C4-2B (cell line): ENCODE results near the gene CASK.

Source experiments
- H3K27ac ChIP-seq: fragments of 450-650 bp; 2 replicates; pipeline ENCODE4 v1.5.1; 2017
- ZFX ChIP-seq: fragments of 450-650 bp; IDR thresholded peaks from 2 replicates; pipeline ENCODE4 v1.6.1; 2017
- TF ChIP-seq, protein P1 (sequence below): fragments of 450-650 bp; conservative IDR thresholded peaks from 2 replicates; pipeline ENCODE4 v1.5.1; 2017; ENCODE audit warnings: mild to moderate bottlenecking

The CASK gene

DNA sequence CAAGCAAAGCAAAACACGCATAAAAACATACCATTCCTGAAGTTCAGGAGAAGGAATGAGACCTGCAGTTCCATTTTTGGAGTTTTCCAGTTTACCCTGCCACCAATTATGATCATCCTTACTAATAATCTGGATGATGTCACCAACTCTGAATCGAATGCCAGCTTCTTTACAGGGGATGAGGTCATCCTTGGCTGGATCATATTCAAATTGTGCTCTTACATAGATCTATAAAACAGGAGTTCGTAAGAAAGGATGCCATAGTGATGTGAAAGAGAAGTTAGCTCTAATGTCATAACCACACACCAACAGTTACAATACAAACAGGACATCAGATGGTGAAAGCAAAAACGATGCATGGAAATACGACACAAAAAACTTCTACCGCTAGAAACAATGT lies 369.7 kb downstream of the CASK start:
- TF ChIP-seq, protein P1, sequence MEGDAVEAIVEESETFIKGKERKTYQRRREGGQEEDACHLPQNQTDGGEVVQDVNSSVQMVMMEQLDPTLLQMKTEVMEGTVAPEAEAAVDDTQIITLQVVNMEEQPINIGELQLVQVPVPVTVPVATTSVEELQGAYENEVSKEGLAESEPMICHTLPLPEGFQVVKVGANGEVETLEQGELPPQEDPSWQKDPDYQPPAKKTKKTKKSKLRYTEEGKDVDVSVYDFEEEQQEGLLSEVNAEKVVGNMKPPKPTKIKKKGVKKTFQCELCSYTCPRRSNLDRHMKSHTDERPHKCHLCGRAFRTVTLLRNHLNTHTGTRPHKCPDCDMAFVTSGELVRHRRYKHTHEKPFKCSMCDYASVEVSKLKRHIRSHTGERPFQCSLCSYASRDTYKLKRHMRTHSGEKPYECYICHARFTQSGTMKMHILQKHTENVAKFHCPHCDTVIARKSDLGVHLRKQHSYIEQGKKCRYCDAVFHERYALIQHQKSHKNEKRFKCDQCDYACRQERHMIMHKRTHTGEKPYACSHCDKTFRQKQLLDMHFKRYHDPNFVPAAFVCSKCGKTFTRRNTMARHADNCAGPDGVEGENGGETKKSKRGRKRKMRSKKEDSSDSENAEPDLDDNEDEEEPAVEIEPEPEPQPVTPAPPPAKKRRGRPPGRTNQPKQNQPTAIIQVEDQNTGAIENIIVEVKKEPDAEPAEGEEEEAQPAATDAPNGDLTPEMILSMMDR, result no peak
- TF ChIP-seq ZFX, result no peak
- no peak overlapping the region for H3K27ac ChIP-seq

DNA sequence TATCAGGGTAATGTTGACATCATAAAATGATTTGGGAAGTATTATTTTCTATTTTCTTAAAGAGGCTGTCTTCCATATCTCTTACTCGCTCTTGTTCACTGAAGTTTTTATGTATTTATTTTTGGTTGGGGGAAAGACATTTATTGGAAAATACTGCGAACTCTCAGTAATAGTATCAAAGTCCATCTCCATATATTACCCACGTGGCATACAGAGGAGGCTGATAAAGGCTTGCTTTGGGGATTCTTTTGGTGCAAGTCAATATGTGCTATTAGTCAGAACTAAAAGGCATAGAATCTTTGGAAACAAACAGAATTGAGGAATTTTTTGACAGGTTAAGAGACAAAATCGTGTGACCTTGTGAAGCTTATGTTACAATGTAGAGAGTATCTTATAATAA lies 374.9 kb downstream of the CASK start:
- TF ChIP-seq, protein P1, result no peak
- no peak for TF ChIP-seq ZFX
- no peak overlapping the region for H3K27ac ChIP-seq

DNA sequence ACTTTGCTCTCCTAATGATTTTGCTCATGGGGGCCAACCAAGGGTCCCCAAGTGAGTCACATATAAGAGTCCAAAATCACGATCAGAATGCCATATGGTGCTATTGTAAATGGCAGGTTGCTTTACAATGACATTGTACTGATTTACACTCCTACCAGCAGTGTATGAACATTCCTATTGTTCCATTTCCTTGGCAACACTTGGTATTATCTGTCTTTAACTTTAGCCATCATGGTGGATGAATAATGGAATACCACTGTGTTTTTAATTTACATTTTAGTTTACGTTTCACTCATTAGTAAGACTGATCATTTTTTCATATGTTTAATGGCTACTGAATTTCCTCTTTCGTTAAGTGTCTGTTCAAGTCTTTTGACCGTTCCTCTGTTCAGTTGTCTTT lies 379.7 kb downstream of the CASK start:
- TF ChIP-seq, protein P1, result no peak
- H3K27ac ChIP-seq, result no peak overlapping the region

DNA sequence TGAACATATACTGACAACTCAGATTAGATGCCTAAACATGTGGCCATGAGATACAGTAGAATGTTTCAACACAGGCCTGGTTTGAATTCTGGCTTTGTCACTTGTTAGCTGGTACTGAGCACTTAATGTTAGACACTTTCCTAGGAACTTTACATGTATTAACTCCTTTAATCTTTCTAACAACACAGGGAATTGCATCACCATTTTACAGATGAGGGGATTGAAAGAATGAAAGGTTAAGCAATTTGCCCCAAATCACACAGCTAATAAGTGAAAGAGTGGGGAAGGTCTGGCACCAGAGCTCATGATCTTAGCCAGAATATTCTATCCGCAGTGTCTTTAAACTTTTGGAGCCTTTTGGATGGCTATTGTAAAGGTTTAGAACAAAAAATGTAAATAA lies 380.3 kb downstream of the CASK start:
- TF ChIP-seq, protein P1, result no peak
- no peak for TF ChIP-seq ZFX
- H3K27ac ChIP-seq, result no peak overlapping the region

DNA sequence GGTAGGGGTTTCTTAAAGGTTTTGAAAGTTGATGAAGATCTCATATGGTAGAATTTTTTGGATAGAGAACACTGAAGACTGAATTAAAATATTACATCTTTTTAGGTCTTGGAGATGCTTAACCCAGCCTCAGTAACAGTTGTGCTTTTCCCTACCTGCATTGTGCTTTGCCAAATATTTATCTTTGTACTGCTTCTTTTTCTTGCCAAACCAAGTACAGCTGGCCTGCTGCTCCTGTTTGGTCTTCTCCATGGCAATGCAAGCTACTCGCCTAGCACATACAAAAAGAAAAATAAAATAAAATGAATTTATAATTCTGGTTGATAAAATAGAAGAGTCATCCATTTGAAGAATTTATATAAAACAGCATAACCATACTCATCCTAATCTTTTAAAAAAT lies 380.8 kb downstream of the CASK start:
- TF ChIP-seq, protein P1, result no peak
- TF ChIP-seq ZFX, result no peak
- no peak overlapping the region for H3K27ac ChIP-seq

DNA sequence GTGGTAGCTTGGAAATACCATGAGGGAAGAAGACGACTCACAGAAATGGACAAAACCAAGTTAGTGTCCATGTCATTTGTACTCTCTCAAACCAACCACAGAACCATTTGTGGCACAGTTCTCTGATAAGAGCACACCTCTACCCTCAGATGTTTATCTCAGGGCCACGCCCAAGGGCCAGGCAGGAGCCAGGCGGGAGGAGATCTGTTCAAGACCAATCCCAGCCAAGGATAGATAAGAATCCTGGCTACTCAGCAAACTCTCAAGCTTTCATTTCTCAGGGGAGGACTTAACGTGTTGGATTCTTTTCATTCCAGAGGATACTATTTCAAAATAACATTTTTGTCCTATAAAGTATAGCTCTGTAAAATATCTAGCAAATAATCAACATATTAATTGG lies 381.2 kb downstream of the CASK start:
- TF ChIP-seq, protein P1, result no peak
- no peak for TF ChIP-seq ZFX
- H3K27ac ChIP-seq, result no peak overlapping the region

DNA sequence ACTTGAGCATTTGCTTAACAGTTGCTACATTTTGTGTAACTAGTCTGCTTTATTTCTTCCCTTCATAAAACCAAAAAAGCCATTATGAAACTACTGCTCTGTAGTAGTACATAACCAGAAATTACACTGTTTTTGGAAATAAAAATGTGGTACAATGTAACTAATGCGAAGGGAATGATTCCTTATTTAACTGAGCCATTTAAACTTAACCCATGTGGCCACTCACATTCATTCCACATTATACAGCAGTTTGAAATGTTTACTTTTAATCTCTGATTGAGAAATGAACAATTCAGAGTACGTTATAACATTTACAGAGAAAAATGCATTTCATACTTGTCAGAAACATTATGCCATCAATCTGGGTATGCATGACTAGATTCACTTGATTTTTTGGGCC lies 382.0 kb downstream of the CASK start:
- H3K27ac ChIP-seq, result no peak overlapping the region
- TF ChIP-seq, protein P1, result no peak
